ENCODE data around the gene TMEM203. TPM values are rescaled to one million over a fixed set of nuclear protein-coding genes. Genes with fewer than 3 reads are reported as not detected.

TMEM203 gene
- total RNA-seq, 1 donor from 2014 or later = 47.6 TPM

- intact Hi-C loops (cut with micrococcal nuclease) = no loop called here
- TF ChIP-seq CTCF (IDR thresholded peaks at IDR 0.05; ENCODE audit: borderline replicate concordance) = no peak
- DNase-seq = no peak
Measured at GRCh38 chr9:137179761-137180160, 25.7 kb downstream of the TMEM203 start.

GRCh38 chr9:137178939-137179630 lies 26.4 kb downstream of the TMEM203 start:
- H3K9me3 ChIP-seq (replicated peaks) = no peaks in the 10 kb centered on the region
- peaks cover 59% of the 10 kb centered on the region for H3K36me3 ChIP-seq
- intact Hi-C loops (cut with micrococcal nuclease) = no loop called here

More at GRCh38 chr9:137179761-137180160, 25.7 kb downstream of the TMEM203 start:
- Histone ChIP-seq H3K4me1 (no peaks in the 10 kb centered on the region), H3K4me3 (no peak overlapping the region), H3K9me3 (replicated peaks) (no peaks in the 10 kb centered on the region), H3K27me3 (ENCODE audit: low read depth) (no peaks in the 10 kb centered on the region), H3K27ac (replicated peaks) (no peak overlapping the region), H3K36me3 (peaks cover 60% of the 10 kb centered on the region)

GRCh38 chr9:137178201-137178938 lies 27.1 kb downstream of the TMEM203 start:
- DNase-seq = no peak
- TF ChIP-seq CTCF (IDR thresholded peaks at IDR 0.05; ENCODE audit: borderline replicate concordance) = no peak
- H3K4me1 ChIP-seq = no peaks in the 10 kb centered on the region
- intact Hi-C loops (cut with micrococcal nuclease) = no loop called here
- no peak overlapping the region for H3K4me3 ChIP-seq
- no peaks in the 10 kb centered on the region for H3K9me3 ChIP-seq (replicated peaks)
- H3K27me3 ChIP-seq (ENCODE audit: low read depth) = no peaks in the 10 kb centered on the region
- peaks cover 52% of the 10 kb centered on the region for H3K36me3 ChIP-seq
- no peak overlapping the region for H3K27ac ChIP-seq (replicated peaks)

More at GRCh38 chr9:137178939-137179630, 26.4 kb downstream of the TMEM203 start:
- no peak for DNase-seq
- Histone ChIP-seq H3K4me1 (no peaks in the 10 kb centered on the region), H3K27me3 (ENCODE audit: low read depth) (no peaks in the 10 kb centered on the region), H3K4me3 (no peak overlapping the region), H3K27ac (replicated peaks) (no peak overlapping the region)
- TF ChIP-seq CTCF (IDR thresholded peaks at IDR 0.05; ENCODE audit: borderline replicate concordance) = no peak

GRCh38 chr9:137176302-137177182 lies 28.9 kb downstream of the TMEM203 start:
- H3K4me3 ChIP-seq = no peak overlapping the region
- intact Hi-C loops (cut with micrococcal nuclease) = no loop called here
- DNase-seq = no peak
- H3K27ac ChIP-seq (replicated peaks) = no peak overlapping the region
- peak; percentile 59 for TF ChIP-seq CTCF (IDR thresholded peaks at IDR 0.05; ENCODE audit: borderline replicate concordance)
- no peaks in the 10 kb centered on the region for H3K9me3 ChIP-seq (replicated peaks)
- H3K4me1 ChIP-seq = no peaks in the 10 kb centered on the region
- H3K36me3 ChIP-seq = peaks cover 34% of the 10 kb centered on the region
- H3K27me3 ChIP-seq (ENCODE audit: low read depth) = peaks cover under 1% of the 10 kb centered on the region

- H3K36me3 ChIP-seq = peaks cover 23% of the 10 kb centered on the region
- intact Hi-C loops (cut with micrococcal nuclease) = no loop called here
Measured at GRCh38 chr9:137175345-137175961, 30.0 kb downstream of the TMEM203 start.

More at GRCh38 chr9:137175345-137175961, 30.0 kb downstream of the TMEM203 start:
- no peaks in the 10 kb centered on the region for H3K4me1 ChIP-seq
- DNase-seq = no peak
- H3K27me3 ChIP-seq (ENCODE audit: low read depth) = peaks cover 12% of the 10 kb centered on the region
- no peaks in the 10 kb centered on the region for H3K9me3 ChIP-seq (replicated peaks)
- H3K27ac ChIP-seq (replicated peaks) = no peak overlapping the region
- no peak for TF ChIP-seq CTCF (IDR thresholded peaks at IDR 0.05; ENCODE audit: borderline replicate concordance)
- H3K4me3 ChIP-seq = no peak overlapping the region

Data from left ventricle myocardium inferior (tissue), 1 donor.